ENCODE data around the gene ARFGAP1.

Gene ARFGAP1

DNA sequence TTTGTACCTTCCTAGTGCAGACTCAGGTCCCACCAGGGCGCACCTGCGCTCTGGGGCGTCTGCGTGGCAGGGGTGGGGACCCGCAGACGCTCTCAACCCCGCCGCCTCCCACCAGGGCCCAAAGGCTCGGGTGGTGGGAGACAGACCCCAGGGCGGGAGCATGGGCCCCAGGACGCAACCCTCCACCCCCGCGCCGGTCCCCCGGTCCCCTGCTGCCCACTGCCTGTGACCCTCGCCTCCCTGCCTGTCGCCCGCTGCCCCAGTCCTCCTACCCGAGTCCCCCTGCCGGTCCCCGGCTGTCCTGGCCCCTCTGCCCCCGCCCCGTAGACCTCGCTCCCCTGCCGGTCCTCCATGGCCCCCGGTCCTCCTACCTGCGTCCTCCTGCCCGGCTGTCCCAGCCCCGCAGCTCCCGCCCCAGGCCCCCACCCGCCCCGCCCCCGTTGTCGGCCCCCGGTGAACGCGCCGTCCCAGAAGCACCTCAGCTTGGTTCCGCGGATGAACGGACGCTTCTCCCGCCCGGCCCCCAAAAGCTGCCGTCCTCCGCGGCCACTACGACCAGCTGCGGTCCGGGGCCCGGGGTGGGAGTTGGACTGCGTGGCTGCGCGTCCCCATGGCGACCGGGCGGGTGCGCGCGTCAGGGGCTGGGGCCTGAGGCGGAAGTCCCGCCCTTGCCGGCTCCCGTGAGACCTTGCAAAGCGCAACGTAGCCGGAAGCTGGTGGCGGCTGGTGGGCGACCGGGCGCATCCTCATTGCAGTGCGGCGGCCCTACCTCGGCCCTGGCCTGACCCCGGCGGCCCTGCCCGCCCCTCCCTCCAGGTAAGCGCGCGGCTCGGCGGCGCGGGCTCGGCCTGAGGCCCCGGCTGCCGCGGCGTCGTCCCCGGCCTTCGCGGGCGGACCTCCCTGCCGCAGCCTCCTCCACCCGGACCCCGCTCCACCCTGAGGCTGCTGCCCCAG is at the start of gene ARFGAP1:
ARFGAP1 (plus strand) TSS at position 709 of the 954 bp plus-strand sequence. CDS start 2,768 bp downstream, outside the sequence.
- DNase-seq = peak; percentile 94

DNA sequence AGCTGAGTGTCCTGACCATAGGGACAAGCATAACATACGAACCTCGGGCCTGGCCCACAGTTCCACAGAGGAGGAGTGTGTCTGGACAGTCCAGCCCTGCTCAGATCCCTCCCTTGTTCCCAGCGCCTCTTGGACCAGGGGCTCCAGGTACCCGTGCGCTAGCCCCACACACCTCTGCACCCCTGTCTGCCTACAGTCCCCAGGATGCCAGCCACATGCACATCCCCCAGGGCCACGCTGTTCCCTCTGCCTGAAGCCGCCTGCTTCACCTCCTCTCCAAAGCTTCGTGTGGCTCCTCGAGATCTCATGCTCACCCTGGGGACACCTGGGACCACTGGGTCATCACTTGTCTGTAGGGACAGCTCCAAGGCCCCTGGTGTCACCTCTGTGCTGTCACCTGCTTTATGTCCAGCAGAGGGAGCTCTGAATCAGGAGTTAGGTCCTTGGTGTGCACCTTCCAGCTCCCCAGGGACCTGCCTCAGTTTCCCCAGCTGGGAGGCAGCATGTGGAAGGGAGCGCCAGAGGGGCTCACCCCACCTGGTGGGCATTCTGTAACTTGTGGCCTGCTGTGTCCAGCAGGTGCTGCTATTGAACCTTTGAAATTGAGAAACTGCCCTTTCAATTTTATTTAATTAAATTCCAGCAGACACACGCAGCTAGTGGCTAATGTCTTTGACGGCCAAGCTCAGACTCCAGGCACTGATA is 49.3 kb upstream of the ARFGAP1 start:
- DNase-seq = peak; percentile 48

DNA sequence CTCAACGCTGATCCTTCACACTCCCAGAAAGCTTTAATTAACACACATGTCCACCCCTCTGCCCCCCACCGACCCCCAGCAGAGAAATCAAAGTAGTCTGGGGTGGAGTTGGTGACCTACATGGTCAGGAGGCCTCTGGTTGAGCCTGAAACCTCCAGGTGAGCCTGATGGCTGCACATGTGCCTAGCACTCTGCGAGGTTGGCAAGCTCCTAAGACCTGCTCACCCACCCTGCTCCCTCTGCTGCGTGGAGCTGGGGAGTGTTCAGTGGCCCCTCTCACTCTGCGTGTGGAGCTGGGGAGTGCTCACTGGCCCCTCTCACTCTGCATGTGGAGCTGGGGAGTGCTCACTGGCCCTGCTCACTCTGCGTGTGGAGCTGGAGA is 48.8 kb upstream of the ARFGAP1 start:
- DNase-seq = no peak

DNA sequence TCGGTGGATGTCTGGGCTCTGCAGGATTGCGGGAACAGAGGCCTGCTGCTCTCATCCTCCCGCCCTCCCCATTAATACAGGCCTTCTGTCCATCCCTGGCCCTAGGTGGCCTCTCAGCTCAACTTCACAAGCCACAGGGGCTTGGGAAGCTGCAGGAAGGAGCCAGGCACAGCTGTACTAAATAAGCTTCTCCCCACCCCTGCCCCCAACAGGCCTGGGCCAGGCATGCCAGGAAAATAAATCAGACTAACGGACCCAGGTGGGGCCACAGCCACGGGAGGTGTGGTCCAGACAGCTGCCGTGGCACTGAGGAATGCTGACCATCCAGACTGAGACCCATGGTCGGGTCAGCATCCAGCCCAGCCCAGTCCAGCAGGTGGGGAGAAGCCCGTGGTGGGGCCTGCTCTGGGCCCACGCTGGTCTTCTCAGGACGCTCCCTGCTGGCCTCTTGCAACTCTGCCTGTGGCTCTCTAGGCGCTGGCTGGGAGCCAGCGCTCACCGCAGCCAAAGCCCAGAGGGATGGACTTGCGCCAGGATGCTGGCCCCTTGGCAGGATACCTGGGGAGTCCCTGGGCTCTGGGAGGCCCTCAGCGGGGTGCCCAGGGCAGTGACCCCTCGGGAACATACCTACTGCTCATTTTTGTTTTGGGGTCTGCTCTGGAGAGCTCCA is 48.1 kb upstream of the ARFGAP1 start:
- DNase-seq = no peak

DNA sequence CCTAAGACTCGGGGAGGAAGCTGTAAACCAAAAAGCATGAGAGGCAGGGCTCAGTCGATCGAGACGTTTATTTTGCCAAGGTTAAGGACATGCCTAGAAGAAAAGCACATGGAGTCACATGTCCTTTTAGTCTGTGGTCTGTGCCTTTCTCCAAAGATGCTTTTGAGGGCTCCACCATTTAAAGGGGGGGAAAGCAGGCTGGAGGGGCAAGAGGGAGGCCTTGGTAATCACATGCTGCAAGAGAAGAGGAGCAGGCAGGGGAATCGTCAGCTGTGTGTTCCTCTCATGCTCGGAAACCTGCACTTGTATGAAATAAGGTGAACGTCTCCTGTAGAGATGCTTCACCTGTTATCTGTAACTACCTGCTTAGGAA is 47.5 kb upstream of the ARFGAP1 start:
- no peak for DNase-seq

DNA sequence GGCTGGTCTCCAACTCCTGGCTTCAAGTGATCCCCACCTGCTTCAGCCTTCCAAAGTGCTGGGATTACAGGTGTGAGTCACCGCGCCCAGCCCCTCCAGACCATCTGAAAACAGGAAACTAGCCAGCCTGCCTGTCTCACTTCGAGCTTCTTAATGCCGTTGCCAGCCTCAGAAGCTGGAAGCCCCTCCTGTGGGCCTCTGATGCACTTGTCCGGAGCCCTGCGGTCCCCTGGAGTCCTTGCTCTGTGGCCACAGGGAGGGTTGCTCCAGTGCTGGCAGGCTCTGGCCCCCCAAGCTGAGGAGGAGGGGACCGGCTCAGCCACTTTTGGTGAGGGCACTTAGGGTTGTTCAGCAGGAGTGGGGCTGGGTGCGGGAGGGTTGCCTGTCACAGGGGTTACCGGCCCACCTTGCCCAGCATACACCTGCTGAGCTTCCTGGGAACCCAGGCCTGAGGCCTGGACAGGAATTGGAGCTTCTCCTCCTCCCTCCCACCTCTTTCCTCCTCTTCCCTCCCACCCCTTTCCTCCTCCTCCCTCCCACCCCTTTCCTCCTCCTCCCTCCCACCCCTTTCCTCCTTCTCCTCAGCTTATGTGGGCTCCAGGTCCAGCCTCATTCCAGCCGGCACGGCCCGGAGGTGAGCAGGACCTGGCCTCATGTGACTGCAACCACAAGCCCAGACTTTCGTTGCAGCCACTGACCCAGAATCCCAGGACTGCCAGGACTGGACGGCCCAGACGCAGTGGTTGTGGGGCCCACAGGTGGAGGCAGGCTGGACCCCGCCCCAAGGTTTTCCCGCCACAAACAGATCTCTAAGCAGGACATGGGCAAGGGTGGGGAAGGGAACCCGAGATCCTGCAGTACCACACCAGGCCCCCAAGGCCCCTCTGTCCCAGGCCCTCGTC is 46.3 kb upstream of the ARFGAP1 start:
- DNase-seq = no peak

DNA sequence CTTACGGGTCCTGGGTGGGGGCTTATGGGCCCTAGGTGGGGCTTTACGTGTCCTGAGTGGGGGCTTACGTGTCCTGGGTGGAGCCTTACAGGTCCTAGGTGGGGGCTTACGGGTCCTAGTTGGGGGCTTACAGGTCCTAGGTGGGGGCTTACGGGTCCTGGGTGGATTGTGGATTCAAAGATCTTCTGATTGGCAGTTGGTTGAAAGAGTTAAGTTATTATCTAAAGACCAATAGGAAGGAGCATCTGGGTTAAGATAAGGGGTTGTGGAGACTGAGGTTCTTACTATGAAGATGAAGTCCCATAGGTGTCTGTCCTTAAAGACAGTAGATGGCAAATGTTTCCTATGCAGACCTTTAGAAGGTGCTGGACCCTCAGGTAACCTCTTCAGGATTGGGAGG is 45.4 kb upstream of the ARFGAP1 start:
- no peak for DNase-seq

DNA sequence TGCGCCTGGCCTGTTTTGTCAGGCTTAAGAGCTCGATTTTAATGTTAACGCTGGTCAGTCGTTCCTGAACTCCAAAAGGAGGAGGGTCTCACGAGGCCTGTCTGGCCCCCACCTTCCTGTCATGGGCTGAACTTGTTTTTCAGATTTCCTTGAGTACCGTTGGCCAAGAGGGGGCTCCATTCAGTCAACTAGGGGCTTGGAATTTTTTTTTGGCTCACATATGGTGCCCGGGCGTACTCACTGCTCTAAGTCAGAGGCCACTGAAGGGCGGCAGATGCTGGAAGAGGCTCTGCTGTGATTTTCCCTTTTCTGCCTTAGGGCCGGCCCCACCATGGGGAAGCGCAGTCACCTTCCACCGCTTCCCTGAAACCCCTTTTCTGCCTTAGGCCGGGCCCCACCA is 43.8 kb upstream of the ARFGAP1 start:
- no peak for DNase-seq

DNA sequence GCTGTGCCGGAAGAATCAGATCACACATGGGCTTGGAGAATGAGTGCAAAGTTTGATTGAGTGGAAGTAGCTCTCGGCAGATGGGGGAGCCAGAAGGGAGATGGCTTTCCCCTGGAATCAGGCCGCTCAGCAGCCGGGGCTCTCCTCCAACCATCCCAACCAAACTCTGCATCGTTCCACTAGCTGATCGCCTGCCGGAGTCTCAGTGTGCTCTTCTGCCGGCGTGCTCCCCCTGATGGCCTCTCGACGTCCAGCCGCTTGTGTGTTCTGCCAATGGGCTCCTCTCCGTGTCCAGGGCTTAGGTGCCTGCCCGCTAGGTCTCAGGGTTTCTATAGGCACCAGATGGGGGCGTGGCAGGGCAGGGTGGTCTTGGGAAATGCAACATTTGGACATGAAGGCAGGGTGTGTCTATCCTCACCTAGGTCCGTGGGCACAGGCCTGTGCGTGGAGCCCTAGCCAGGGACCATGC is 41.8 kb upstream of the ARFGAP1 start:
- no peak for DNase-seq

DNA sequence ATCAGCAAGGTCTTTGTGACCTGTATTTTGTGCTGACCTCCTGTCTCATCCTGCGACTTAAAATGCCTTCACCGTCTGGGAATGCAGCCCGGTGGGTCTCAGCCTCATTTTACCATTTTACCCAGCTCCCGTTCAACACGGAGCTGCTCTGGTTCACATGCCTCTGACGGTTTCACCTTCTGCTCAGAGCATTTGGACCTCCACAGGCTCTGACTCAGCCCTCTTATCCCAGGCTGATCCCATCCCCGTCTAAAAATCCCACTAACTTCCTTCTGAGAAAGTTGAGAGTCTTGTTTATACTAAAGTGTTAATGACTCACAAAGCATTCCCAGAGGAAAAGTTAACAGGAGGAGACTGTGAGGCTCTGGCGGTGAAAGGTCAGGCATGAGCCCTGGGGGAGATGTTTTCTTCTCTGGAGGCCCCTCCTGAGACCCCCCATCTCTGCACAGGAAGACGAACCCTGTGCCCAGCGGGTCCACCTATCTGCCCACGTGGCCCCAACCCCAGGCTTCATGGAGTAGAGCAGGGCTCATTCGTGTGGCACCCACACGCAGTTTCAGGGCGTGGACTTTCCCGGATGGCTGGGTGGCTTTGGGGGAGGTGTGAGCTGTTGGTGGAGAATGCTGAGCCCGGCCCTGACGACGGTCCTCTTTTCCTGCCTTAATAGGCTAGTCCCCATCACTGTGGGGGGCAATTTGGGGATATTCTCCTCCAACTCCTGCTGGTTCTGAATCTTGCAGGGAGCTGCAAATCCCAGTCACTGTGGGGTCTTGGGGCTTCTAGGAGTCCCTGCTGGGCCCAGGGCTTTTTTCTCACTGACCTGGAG is 40.2 kb upstream of the ARFGAP1 start:
- DNase-seq = no peak

DNA sequence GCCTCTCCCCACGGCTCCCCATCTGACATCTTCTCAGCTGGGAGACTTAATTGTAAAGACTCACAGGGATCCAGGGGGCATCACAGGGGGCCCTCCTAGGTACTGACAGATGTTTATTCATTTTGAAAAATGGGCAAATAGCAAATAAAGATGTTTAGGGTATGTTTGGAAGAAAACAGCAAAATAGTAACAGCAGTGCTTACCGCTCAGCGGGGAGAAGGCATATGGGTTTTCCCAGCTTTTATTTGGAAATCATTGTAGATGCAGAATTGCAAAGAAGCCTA is 39.6 kb upstream of the ARFGAP1 start:
- no peak for DNase-seq

DNA sequence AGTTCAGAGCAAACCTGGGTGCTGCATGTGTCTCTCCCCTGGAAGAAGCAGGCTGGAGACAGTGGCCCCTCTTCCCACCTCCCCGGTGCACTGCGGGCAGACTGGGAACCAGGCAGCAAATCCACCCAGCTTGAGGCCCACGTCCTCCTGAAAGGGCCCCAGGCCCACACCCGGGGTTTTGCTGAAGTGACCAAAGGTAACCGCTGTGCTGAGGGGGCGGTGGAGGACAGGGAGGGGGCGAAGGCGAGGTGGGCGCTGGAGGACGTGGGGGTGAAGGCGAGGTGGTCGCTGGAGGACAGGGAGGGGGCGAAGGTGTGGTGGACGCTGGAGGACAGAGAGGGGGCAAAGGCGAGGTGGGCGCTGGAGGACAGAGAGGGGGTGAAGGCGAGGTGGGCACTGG is 38.7 kb upstream of the ARFGAP1 start:
- DNase-seq = no peak

DNA sequence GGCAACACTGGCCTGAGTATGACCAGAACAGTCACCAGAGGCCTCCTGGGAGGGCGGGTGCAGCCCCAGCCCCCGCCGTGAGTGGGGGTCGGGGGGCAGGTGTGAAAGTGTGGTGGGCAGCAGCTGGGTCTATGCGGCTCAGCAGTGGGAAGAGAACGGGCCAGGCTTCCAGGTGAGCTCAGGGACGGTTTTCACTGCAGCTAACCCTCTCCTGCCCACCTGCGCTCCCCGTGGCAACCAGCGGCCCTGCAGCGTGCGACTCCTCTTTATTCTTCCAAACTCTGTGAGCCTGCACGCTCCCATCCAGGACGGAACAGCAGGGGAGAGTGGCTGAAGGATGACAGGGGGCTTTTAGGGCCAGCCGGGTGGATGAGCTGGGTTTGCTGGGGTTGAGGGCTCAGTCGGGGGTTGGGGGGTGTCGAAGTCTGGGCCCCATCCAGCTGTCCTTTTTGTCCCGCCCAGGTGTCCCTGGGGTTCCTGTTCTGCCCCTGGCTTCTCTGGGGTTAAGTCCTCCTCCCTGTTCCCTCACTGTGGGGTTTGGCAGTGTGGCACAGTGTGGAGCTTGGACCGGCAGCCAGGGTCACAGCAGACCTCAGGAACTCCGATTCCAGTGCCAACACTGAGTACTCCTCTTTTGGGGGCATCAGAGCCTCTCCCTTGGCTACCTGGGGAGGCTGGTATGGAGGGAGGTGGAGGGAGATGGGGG is 37.8 kb upstream of the ARFGAP1 start:
- peak; percentile 45 for DNase-seq

DNA sequence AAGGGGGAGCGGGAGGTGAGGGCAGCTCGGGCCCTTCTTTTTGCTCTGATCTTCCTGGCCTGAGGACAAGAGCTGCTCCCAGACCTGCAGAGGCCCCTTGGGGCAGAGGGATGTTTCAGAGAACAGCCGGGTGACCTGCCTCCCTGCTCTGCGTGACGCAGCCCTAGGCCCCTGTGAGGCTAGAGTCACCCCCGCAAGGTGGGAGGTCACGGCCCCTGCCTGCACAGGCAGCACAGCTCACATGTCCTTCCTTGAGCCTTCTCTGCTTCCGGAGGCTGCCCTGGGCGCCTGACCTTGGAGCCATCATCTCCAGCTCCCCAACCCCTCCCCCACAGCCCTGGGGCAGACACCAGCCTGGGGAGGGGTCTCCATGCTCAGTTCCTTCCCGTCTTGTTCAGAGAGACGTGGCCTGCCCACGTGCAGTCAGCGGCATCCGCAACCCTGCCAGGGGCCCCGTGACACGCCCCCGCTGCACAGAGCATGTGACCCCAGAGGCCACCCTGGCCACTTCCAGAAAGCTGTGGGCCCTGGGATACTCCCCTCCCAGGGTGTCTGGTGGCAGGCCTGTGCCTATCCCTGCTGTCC is 37.1 kb upstream of the ARFGAP1 start, which contains the start of gene BIRC7:
BIRC7 (plus strand) TSS at position 507 of the 585 bp plus-strand sequence. CDS start 192 bp downstream, outside the sequence.
- no peak for DNase-seq

DNA sequence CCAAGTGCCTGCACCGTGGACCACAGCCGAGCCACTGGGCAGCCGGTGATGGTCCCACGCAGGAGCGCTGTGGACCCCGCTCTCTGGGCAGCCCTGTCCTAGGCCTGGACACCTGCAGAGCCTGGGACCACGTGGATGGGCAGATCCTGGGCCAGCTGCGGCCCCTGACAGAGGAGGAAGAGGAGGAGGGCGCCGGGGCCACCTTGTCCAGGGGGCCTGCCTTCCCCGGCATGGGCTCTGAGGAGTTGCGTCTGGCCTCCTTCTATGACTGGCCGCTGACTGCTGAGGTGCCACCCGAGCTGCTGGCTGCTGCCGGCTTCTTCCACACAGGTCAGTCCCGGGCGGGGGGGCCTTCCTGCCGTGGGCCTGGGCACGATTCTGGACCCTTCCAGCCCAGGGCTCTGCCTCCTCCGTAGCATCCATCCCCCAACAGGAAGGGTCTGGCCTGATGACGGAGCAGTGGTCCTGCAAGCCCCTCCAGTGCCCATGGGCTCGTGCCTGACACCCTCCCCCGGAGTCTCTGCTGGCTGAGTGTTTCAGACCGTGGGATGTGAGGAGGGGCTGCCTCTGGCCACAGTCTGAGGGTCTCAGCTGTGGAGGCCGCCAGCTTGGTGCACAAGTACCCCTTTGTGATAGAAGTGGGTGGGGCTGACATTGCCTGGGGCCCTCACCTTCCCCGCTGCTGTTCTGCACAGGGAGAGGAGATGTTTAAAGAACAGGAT is 36.3 kb upstream of the ARFGAP1 start:
- DNase-seq = no peak

DNA sequence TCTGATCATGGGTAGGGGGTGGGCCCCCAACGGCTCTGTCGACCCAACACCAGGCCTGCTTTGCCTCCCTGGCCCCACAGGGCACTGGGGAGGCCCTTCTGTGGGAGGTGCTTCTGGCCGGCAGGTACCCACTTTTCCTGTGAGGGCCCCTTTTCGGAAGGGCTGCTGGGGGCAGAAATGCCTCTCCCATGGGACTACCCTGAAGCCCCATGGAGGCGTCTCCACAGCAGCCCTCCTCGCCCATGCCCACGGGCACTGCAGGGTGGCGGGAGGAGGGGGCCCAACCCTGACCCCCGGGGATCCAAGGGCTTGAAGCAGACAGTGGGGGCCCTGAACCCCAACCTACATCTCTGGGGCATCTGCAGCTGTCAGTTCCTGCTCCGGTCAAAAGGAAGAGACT is 34.6 kb upstream of the ARFGAP1 start:
- no peak for DNase-seq

DNA sequence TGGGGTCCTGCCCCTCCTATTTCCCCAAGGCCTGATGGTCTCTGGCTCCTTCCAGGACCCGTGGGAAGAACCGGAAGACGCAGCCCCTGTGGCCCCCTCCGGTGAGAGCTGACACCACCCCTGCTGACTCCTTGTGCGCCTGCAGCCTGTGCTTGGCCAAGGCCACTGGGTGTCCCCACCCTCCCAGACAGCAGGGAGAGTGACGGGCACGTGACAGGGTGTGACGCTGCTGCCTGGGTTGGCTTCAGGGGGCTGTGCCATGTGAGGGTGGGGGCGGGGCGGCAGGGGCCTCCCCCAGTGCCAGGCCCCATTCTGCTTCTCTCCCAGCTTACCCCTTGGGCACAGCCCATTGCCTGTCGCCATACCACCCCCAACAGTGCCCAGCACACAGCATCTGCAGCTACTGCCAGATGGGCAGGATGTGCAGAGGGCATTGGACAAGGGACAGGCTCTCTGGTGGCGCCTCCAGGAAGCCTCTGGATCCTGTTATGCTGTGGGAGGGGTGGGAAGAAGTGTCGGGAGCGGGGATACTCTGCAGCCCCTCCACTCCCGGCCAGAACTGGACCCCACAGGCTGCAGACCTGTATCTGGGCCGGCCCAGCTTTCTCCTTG is 34.0 kb upstream of the ARFGAP1 start:
- DNase-seq = no peak

DNA sequence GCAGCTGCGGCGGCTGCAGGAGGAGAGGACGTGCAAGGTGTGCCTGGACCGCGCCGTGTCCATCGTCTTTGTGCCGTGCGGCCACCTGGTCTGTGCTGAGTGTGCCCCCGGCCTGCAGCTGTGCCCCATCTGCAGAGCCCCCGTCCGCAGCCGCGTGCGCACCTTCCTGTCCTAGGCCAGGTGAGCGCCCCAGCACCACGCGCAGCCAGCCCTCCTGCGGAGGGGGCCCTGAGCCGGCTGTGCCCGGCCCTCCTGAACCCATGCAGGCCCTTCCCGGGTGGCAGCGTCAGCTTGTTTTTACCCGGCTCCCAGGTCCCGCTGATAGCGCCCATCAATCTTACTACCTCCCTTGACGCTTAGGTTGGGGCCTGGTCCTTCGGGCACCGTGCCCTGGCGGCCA is 33.2 kb upstream of the ARFGAP1 start:
- DNase-seq = no peak

DNA sequence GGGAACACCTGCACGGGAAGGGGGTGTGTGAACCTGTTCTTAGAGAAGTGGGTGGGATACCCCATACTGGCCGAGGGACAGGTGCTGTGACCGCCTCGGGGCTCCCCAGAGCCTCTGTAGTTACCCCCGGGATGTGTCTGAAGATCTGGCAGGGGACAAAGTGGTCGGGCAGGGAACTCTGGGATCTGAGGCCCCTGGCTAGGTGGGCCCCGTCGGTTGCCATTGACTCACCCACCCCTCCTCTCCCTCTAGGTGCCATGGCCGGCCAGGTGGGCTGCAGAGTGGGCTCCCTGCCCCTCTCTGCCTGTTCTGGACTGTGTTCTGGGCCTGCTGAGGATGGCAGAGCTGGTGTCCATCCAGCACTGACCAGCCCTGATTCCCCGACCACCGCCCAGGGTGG is 32.6 kb upstream of the ARFGAP1 start:
- no peak for DNase-seq
